Chondrocyte (in vitro differentiated cells): ENCODE results near the gene LEAP2. TPM values are rescaled to one million over a fixed set of nuclear protein-coding genes. Genes with fewer than 3 reads are reported as not detected.

Experiments used
- DNase-seq: peaks from one replicate; pipeline ENCODE4 v3.0.0; 2021; ENCODE audit warnings: mixed read lengths, low spot score
- H3K27ac Mint-ChIP-seq: one replicate; pipeline ENCODE4 v1.8.0; 2021; ENCODE audit warnings: mild to moderate bottlenecking, moderate library complexity, mixed read lengths; ENCODE audit not compliant: unreplicated experiment
- H3K27me3 Mint-ChIP-seq: 2 replicates; pipeline ENCODE4 v1.8.0; 2021; ENCODE audit warnings: low read depth, mixed read lengths
- H3K36me3 Mint-ChIP-seq: 2 replicates; pipeline ENCODE4 v1.8.0; 2021; ENCODE audit warnings: low read depth, mixed read lengths
- H3K4me1 Mint-ChIP-seq: 2 replicates; pipeline ENCODE4 v1.8.0; 2021; ENCODE audit warnings: low read depth, mild to moderate bottlenecking, mixed read lengths
- H3K4me3 Mint-ChIP-seq: one replicate; pipeline ENCODE4 v1.8.0; 2021; ENCODE audit warnings: mild to moderate bottlenecking, moderate library complexity, mixed read lengths; ENCODE audit not compliant: unreplicated experiment
- H3K9me3 Mint-ChIP-seq: 2 replicates; pipeline ENCODE4 v1.8.0; 2021; ENCODE audit warnings: low read depth, mixed read lengths
- CTCF ChIP-seq: fragments of 200-600 bp; sonication (generic); IDR thresholded peaks from 2 replicates; pipeline ENCODE4 v1.5.0; 2021; ENCODE audit warnings: antibody characterized with exemption, mild to moderate bottlenecking, moderate library complexity
- total RNA-seq: library from RNA; stranded (reverse); gene quantifications from 3 replicates; pipeline ENCODE4 v1.2.1, GENCODE V29; 2021

Gene LEAP2
- total RNA-seq, 1 donor from 2014 or later: 0.35 TPM

- Mint-ChIP-seq H3K9me3 (no peaks in the 10 kb centered on the region), H3K36me3 (peaks cover 29% of the 10 kb centered on the region), H3K4me1 (peaks cover 33% of the 10 kb centered on the region), H3K27me3 (no peaks in the 10 kb centered on the region), H3K27ac (peak overlapping the region; percentile 49), H3K4me3 (no peak overlapping the region)
- no peak for TF ChIP-seq CTCF
- DNase-seq: no peak
These were observed 4.5 kb downstream of the LEAP2 start for GRCh38 chr5:132877938-132878337.

GRCh38 chr5:132883261-132883834, 9.9 kb downstream of the LEAP2 start:
- peaks cover 37% of the 10 kb centered on the region for H3K36me3 Mint-ChIP-seq
- no peaks in the 10 kb centered on the region for H3K27me3 Mint-ChIP-seq
- peaks cover 3% of the 10 kb centered on the region for H3K4me1 Mint-ChIP-seq
- no peaks in the 10 kb centered on the region for H3K9me3 Mint-ChIP-seq
- no peak for DNase-seq
- no peak overlapping the region for H3K4me3 Mint-ChIP-seq
- no peak overlapping the region for H3K27ac Mint-ChIP-seq
- peak; percentile 85 for TF ChIP-seq CTCF

- H3K27ac Mint-ChIP-seq: no peak overlapping the region
- no peak overlapping the region for H3K4me3 Mint-ChIP-seq
- DNase-seq: no peak
- no peaks in the 10 kb centered on the region for H3K27me3 Mint-ChIP-seq
- peaks cover under 1% of the 10 kb centered on the region for H3K4me1 Mint-ChIP-seq
- no peaks in the 10 kb centered on the region for H3K9me3 Mint-ChIP-seq
- peaks cover 41% of the 10 kb centered on the region for H3K36me3 Mint-ChIP-seq
- no peak for TF ChIP-seq CTCF
These were observed 11.1 kb downstream of the LEAP2 start for GRCh38 chr5:132884548-132884947.

- Mint-ChIP-seq H3K9me3 (no peaks in the 10 kb centered on the region), H3K27me3 (no peaks in the 10 kb centered on the region), H3K4me1 (peaks cover 4% of the 10 kb centered on the region), H3K36me3 (peaks cover 35% of the 10 kb centered on the region), H3K4me3 (no peak overlapping the region), H3K27ac (peak overlapping the region; percentile 38)
- TF ChIP-seq CTCF: no peak
- DNase-seq: no peak
These were observed 12.8 kb downstream of the LEAP2 start for GRCh38 chr5:132886064-132886823.

- Mint-ChIP-seq H3K4me1 (peaks cover 4% of the 10 kb centered on the region), H3K27ac (no peak overlapping the region), H3K36me3 (peaks cover 38% of the 10 kb centered on the region), H3K4me3 (no peak overlapping the region), H3K27me3 (no peaks in the 10 kb centered on the region), H3K9me3 (no peaks in the 10 kb centered on the region)
- TF ChIP-seq CTCF: no peak
- no peak for DNase-seq
These were observed 13.8 kb downstream of the LEAP2 start for GRCh38 chr5:132887283-132887682.
